Dendritic cell treated with granulocyte-macrophage colony-stimulating factor and Interleukin-4, amounts not matched to agents 40 ng/mL and 50 ng/mL, for 4 days (primary cell): ENCODE measurements around the gene SLMAP.

Source experiments
- H3K27ac Mint-ChIP-seq: one replicate; pipeline ENCODE4 v1.8.0; 2022; ENCODE audit warnings: mild to moderate bottlenecking, mixed read lengths
- H3K27me3 Mint-ChIP-seq: one replicate; pipeline ENCODE4 v1.8.0; 2022; ENCODE audit warnings: mild to moderate bottlenecking, mixed read lengths
- H3K36me3 Mint-ChIP-seq: one replicate; pipeline ENCODE4 v1.8.0; 2022; ENCODE audit warnings: low read depth, mixed read lengths
- H3K4me1 Mint-ChIP-seq: one replicate; pipeline ENCODE4 v1.8.0; 2022; ENCODE audit warnings: low read depth, mixed read lengths
- H3K4me3 Mint-ChIP-seq: one replicate; pipeline ENCODE4 v1.8.0; 2022; ENCODE audit warnings: mild to moderate bottlenecking, moderate library complexity, mixed read lengths
- H3K9me3 Mint-ChIP-seq: one replicate; pipeline ENCODE4 v1.8.0; 2022; ENCODE audit warnings: mixed read lengths
- intact Hi-C: fragments of 100-400 bp; cut with micrococcal nuclease; formaldehyde crosslinking; loops from one replicate; pipeline ENCODE4 v1.15.0; 2022

The SLMAP gene

DNA sequence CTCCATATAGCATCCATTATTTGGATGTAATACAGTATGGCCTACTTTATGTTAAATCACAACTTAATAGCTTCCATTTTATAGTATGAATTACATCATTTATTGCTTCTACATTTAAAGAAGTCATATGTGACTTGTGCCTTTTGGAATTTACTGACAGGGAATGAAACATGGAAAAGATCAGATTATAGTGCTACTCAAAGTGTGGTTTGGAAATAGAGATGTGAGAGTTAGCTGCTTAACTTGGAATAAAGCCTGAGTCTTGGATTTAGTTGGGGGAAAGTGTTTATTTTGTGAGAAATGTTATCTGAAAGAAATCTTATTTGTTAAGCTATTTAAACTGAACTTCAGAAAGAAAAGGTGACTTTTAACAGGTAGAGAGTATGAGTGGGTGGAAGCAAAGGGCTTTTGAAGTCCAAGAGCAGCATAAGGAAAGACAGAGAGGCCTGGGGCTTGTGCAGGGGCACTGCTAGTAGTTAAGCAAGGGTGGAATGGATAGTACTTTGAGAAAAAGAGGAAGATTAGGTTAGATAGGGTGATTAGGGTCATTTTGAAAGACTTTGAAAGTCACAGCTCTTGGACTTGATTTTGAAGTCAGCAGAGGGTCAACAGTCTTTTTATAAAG lies 60.5 kb downstream of the SLMAP start:
- peaks cover 17% of the 10 kb centered on the region for H3K4me1 Mint-ChIP-seq
- H3K36me3 Mint-ChIP-seq: peaks cover 6% of the 10 kb centered on the region
- H3K27ac Mint-ChIP-seq: peak overlapping the region; percentile 57
- H3K9me3 Mint-ChIP-seq: peaks cover 8% of the 10 kb centered on the region
- intact Hi-C loops: no loop called here
- no peaks in the 10 kb centered on the region for H3K27me3 Mint-ChIP-seq
- no peak overlapping the region for H3K4me3 Mint-ChIP-seq

DNA sequence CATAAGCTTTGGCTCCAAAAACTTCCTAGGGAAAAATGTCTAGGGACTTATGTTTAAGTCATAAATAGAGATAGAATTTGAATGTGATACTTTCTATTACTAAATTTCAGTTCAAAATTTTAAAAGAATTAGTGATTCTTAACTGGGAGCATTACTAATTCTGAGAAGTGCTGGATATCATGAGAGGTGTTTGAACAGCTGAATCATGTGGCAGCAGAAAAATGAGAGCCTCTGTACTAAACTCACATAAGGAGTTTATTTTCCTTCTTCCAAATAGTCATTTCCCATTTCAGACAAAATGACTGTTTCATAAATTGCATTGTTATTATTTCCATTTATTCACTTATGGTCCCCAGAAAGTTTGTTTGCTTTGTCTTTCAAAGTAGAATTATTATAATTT lies 62.7 kb downstream of the SLMAP start:
- H3K27me3 Mint-ChIP-seq: no peaks in the 10 kb centered on the region
- no peak overlapping the region for H3K4me3 Mint-ChIP-seq
- intact Hi-C loops: no loop called here
- no peaks in the 10 kb centered on the region for H3K9me3 Mint-ChIP-seq
- H3K36me3 Mint-ChIP-seq: no peaks in the 10 kb centered on the region
- no peak overlapping the region for H3K27ac Mint-ChIP-seq
- peaks cover 22% of the 10 kb centered on the region for H3K4me1 Mint-ChIP-seq

DNA sequence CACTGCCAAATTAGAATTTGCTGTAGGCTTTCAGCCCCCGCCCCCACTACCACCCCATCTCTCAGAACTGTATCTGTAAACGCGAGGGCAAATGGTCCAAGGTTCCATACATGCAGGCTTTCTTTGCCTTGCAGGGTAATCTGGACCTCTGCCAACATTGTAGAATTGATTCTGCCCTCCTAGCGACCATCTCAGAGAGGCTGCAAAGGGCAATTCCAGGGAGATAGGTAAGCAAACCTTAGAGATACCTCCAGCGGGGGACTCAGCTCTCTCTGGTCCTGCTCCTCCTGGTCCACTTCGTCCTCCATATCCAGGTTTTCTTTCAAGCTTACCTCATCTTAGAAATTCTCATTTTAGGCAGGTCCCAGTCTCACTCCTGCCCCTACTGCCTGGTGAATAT lies 64.4 kb downstream of the SLMAP start:
- H3K4me3 Mint-ChIP-seq: no peak overlapping the region
- H3K4me1 Mint-ChIP-seq: peaks cover 22% of the 10 kb centered on the region
- no peak overlapping the region for H3K27ac Mint-ChIP-seq

DNA sequence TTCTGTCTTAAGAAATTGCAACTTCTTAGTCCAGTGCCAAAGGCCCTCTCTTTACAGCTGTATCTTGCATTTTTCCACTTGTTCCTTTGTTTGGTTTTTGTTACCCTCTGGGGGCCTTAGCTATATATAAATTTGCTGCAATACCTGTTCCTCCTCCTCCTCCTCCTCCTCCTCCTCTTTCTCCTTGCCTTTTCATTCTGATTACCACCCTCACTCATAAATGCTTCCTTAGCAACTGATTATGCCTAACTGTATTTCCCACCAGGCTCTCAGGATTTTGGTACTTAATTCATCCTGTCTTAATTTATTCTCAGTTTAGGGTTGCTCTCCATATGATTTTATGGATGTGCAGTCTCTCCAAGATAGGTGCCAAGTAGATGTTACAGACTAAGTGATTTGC lies 65.7 kb downstream of the SLMAP start:
- Mint-ChIP-seq H3K4me3 (no peak overlapping the region), H3K4me1 (peaks cover 23% of the 10 kb centered on the region), H3K9me3 (no peaks in the 10 kb centered on the region), H3K36me3 (no peaks in the 10 kb centered on the region), H3K27me3 (no peaks in the 10 kb centered on the region), H3K27ac (no peak overlapping the region)
- intact Hi-C loops: no loop called here

More for the DNA sequence above, 64.4 kb downstream of the SLMAP start:
- Mint-ChIP-seq H3K9me3 (no peaks in the 10 kb centered on the region), H3K36me3 (no peaks in the 10 kb centered on the region), H3K27me3 (no peaks in the 10 kb centered on the region)
- intact Hi-C loops: no loop called here

DNA sequence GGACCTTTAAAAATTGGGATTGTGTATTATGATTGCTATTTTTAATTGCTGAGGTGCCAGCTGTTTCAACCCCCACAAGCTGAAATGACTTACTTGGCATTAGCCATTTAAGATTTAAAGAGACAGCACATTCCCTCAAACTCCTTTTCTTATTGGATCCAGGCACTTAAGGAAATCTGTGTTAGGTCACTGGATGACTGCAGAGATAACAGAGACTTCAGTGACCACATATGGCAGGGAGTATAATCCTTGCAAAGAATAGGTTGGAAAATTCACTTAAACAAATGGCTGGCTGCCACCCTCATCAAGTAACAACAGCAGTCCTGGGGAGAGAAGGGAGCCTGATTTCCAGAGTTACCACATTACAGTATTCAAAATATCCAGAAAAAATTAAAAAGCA lies 66.6 kb downstream of the SLMAP start:
- H3K27ac Mint-ChIP-seq: no peak overlapping the region
- H3K36me3 Mint-ChIP-seq: no peaks in the 10 kb centered on the region
- H3K9me3 Mint-ChIP-seq: no peaks in the 10 kb centered on the region
- no peak overlapping the region for H3K4me3 Mint-ChIP-seq
- H3K4me1 Mint-ChIP-seq: peaks cover 19% of the 10 kb centered on the region
- intact Hi-C loops: no loop called here
- H3K27me3 Mint-ChIP-seq: no peaks in the 10 kb centered on the region

DNA sequence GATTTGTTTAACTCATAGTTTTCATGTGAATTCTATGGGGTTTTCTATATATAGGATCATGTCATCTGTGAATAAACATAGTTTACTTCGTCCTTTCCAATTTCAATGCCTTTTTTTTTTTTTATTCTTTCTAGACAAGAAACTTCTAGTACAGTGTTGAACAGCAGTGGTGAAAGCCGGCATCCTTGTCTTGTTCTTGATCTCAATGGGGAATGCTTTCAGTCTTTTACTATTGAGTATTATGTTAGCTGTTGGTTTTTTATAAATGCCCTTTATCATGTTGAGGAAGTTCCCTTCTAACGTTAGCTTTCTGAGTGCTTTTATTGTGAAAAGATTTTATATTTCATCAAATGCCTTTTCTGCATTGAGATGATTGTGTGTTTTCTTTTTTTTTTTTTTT lies 69.0 kb downstream of the SLMAP start:
- H3K27me3 Mint-ChIP-seq: no peaks in the 10 kb centered on the region
- intact Hi-C loops: no loop called here
- H3K27ac Mint-ChIP-seq: no peak overlapping the region
- H3K9me3 Mint-ChIP-seq: no peaks in the 10 kb centered on the region
- no peaks in the 10 kb centered on the region for H3K36me3 Mint-ChIP-seq
- no peak overlapping the region for H3K4me3 Mint-ChIP-seq
- H3K4me1 Mint-ChIP-seq: peaks cover 13% of the 10 kb centered on the region

DNA sequence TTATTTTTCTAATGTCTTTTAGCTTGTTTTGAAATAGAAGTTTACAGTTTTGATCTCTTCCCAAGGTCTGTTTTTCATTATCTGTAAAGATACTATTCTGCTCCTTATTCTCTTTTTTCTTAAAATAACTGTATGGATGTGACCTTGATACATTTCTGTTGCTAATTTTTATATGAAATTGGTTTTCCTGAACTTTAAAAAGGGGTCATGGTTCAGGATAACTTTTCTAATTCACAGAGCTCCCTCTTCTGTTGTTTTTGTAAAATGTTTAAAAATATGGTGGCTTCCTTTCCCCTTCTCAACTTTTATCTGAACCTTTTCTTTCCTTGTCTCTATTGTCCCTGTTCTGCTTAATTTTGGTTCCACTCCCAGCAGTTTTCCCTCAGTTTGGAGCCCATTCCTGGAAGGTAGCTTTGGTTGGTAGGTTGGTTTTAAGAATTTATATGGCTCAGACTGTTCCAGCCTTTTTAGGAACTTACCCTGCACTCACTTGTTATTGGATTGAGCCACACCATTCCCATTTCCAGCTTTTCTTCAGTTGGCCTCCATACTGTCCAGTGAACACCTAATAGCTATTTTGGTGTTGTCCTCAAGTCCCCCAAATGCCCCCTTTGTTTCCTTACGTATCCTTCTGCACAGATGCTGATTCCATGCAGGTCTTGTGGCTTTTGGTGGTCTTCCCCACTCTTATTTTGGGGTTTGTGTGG lies 70.3 kb downstream of the SLMAP start:
- H3K27ac Mint-ChIP-seq: no peak overlapping the region

DNA sequence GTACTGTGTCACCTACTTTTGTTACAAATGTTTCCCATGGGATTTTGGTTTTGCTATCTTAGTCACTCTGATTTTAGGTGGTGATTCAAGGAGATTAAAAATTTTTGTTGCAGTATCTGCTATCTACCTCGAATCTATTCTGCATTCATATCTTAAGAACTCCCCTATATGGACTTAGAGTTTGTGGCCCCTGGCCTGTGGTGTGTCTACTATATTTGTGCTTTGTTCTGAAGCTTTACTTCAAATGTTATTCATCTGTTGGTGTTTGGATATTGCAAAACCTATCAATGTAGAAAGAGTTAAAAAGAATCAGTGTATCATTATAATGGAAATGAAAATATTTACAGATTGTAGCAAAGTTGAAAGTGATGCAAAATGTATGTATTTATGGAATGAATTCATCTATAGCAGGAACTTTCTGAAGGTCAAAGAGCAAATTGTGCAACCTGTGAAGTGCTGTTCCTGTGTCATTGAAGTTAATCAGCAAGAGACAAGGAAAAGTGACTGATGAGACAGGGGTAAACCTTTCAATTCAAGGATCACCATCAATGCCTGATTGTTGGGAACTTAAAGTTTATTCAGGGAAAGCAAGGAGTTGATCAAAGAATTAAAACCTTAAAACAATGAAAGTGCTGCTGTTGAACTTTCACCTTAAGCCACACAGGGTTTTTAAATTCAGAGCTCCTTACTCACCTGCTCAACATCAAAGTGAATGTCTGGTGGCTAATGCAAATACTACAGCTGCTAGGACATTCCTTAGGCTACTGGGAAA lies 71.0 kb downstream of the SLMAP start:
- Mint-ChIP-seq H3K4me1 (peaks cover 9% of the 10 kb centered on the region), H3K27ac (no peak overlapping the region), H3K36me3 (peaks cover 12% of the 10 kb centered on the region), H3K4me3 (no peak overlapping the region), H3K27me3 (no peaks in the 10 kb centered on the region), H3K9me3 (no peaks in the 10 kb centered on the region)
- intact Hi-C loops: no loop called here

More for the DNA sequence above, 70.3 kb downstream of the SLMAP start:
- H3K36me3 Mint-ChIP-seq: peaks cover 5% of the 10 kb centered on the region
- peaks cover 13% of the 10 kb centered on the region for H3K4me1 Mint-ChIP-seq
- no peaks in the 10 kb centered on the region for H3K9me3 Mint-ChIP-seq
- no peaks in the 10 kb centered on the region for H3K27me3 Mint-ChIP-seq
- intact Hi-C loops: no loop called here
- H3K4me3 Mint-ChIP-seq: no peak overlapping the region

DNA sequence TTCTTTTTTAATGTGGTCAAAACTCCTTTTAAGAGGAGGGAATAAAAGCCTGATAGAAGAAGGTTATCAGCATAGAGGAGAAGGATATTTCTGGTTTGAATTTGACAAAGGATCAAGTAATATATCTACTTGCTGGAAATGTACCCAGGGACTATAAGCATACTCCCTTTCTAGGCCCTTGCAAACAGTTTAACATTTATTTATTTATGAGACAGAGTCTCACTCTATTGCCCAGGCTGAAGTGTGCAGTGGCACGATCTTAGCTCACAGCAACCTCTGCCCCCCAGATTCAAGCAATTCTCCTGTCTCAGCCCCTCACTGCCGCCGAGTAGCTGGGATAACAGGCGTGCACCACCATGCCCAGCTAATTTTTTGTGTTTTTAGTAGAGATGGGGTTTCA lies 71.6 kb downstream of the SLMAP start:
- Mint-ChIP-seq H3K4me3 (no peak overlapping the region), H3K27me3 (no peaks in the 10 kb centered on the region), H3K36me3 (peaks cover 18% of the 10 kb centered on the region), H3K4me1 (peaks cover 9% of the 10 kb centered on the region), H3K27ac (no peak overlapping the region), H3K9me3 (no peaks in the 10 kb centered on the region)
- intact Hi-C loops: no loop called here

DNA sequence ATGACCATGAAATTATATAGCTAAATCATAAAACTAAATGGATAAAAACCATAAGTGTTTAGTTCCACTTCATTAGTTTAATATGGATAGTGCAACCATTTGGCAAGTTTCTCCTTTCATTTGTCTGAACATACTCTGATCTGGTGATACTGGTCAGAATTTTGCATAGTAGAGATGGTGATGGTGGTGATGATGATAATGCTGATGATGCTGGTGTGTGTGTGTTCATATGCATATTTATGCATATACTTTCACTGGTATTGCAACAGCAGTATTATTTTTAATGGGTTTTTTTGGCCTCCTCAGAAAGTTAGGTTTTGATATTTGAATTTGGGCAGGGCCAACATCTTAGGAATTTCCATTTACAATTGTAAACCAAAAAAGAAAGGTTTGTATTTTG lies 76.4 kb downstream of the SLMAP start:
- H3K4me1 Mint-ChIP-seq: no peaks in the 10 kb centered on the region
- H3K4me3 Mint-ChIP-seq: no peak overlapping the region
- H3K27ac Mint-ChIP-seq: no peak overlapping the region
- intact Hi-C loops: no loop called here
- H3K36me3 Mint-ChIP-seq: peaks cover 31% of the 10 kb centered on the region
- no peaks in the 10 kb centered on the region for H3K9me3 Mint-ChIP-seq
- no peaks in the 10 kb centered on the region for H3K27me3 Mint-ChIP-seq

DNA sequence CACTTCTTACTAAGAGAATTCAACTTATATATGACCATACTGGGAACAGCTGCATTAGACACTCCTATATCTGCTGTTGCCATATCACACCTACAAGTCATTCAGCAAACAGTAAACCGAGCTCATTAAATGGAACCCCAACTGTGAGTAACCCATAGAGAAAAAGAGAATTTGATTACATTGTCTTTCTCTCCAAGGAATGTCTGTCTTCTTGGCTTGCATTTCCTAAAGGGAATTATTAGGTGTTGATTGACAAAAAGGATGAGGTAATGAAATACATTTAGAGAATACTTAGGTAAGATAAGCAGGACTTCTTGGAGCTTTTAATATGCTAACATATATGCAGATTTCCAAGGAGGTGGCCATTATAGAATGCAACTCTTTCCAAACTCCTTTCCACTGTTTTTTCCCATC lies 76.8 kb downstream of the SLMAP start:
- Mint-ChIP-seq H3K4me3 (no peak overlapping the region), H3K36me3 (peaks cover 31% of the 10 kb centered on the region), H3K27me3 (no peaks in the 10 kb centered on the region), H3K4me1 (no peaks in the 10 kb centered on the region), H3K9me3 (no peaks in the 10 kb centered on the region), H3K27ac (no peak overlapping the region)
- intact Hi-C loops: no loop called here

DNA sequence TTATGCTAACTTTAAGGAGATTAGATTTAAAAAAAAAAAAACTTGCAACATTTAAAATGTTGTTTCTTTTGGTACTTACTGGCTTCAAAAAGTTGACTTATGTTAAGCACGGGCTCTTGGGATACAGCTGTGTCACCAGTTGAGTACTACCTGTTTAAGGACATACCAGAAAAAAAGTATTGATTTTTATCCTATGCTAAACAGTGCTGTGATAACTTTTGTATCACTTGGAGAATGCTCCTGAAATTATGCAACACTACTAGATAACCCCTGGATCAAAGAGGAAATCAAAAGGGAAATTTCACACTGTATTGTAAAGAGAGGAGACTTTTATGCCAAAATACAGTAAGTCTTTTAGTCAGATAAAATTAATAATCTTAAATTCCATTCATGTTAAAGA lies 77.7 kb downstream of the SLMAP start:
- no peaks in the 10 kb centered on the region for H3K9me3 Mint-ChIP-seq
- H3K4me1 Mint-ChIP-seq: peaks cover 4% of the 10 kb centered on the region
- peaks cover 31% of the 10 kb centered on the region for H3K36me3 Mint-ChIP-seq
- intact Hi-C loops: no loop called here
- H3K4me3 Mint-ChIP-seq: no peak overlapping the region
- no peaks in the 10 kb centered on the region for H3K27me3 Mint-ChIP-seq
- H3K27ac Mint-ChIP-seq: no peak overlapping the region

DNA sequence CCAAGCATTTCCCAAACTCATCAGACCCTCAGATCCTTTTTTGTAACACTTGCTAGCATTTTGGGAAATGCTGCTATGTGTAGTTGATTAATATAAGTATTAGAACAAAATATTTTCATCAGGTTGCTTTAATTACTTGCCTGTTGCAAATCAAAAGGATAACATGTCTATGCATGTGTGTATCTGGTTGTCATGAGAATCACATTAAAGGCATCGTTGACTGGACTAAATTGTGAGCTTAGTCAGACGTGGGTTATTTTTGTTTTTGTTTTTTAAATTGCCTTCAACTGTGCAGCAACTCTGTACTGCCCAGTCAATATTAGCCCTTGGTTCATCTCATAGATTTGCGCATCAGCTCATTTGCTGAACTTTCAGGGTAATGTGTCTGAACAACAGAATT lies 81.6 kb downstream of the SLMAP start:
- no peak overlapping the region for H3K4me3 Mint-ChIP-seq
- no peaks in the 10 kb centered on the region for H3K9me3 Mint-ChIP-seq
- intact Hi-C loops: no loop called here
- H3K4me1 Mint-ChIP-seq: peaks cover 13% of the 10 kb centered on the region
- no peak overlapping the region for H3K27ac Mint-ChIP-seq
- peaks cover 14% of the 10 kb centered on the region for H3K36me3 Mint-ChIP-seq
- H3K27me3 Mint-ChIP-seq: no peaks in the 10 kb centered on the region

DNA sequence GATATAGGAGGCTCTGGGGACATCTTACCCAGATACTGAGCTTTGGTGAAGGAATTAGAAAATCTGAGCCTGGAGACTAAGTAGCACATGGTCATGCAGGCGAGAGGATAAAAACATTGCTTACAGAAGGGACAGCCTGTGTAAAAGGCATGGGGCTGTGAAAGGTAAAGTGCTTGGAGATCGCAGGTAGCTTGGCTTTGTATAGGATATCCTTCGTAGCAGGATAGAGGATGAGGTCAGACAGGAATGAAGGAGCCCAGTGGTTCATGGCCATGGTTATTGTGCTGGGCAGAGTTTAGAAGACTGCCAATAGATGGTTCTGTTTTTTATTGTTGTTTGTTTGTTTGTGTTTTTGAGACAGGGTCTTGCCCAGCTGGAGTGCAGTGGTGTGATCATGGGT lies 82.5 kb downstream of the SLMAP start:
- Mint-ChIP-seq H3K36me3 (peaks cover 8% of the 10 kb centered on the region), H3K27me3 (no peaks in the 10 kb centered on the region), H3K27ac (no peak overlapping the region), H3K4me3 (no peak overlapping the region), H3K4me1 (peaks cover 13% of the 10 kb centered on the region), H3K9me3 (no peaks in the 10 kb centered on the region)
- intact Hi-C loops: no loop called here
